H1 (cell line): ENCODE data around the gene EIF4A3.

Source experiments
- EZH2 ChIP-seq: fragments of 200-600 bp; sonication (generic); IDR thresholded peaks from 2 replicates; pipeline ENCODE4 v1.7.1; 2012; ENCODE audit warnings: low read depth, mild to moderate bottlenecking, moderate library complexity, low read length, inconsistent platforms; ENCODE audit not compliant: severe bottlenecking
- JUN ChIP-seq: IDR thresholded peaks from 2 replicates; pipeline ENCODE4 v1.6.1; 2011; ENCODE audit warnings: low read depth, mild to moderate bottlenecking, improper control_type of control experiment, low read length
- JUND ChIP-seq: IDR thresholded peaks from 2 replicates; pipeline ENCODE4 v1.6.1; 2011; ENCODE audit warnings: mild to moderate bottlenecking, improper control_type of control experiment, low read length
- MAFK ChIP-seq: IDR thresholded peaks from 2 replicates; pipeline ENCODE4 v1.6.1; 2012; ENCODE audit warnings: low read depth, mild to moderate bottlenecking, improper control_type of control experiment, low read length
- PHF8 ChIP-seq: fragments of 200-600 bp; sonication (generic); conservative IDR thresholded peaks from 2 replicates; pipeline ENCODE4 v1.7.1; 2012; ENCODE audit warnings: low read depth, mild to moderate bottlenecking, inconsistent platforms, low read length, moderate library complexity
- POLR2A ChIP-seq, 2 experiments: IDR thresholded peaks; 1 replicate in 1 of 2; 2 replicates in 1 of 2; pipeline ENCODE4 v1.6.1; 2011; ENCODE audit warnings: low read depth in 2 of 2, low read length in 2 of 2, mild to moderate bottlenecking in 2 of 2; ENCODE audit errors: control extremely low read depth in 1 of 2
- RAD21 ChIP-seq, 2 experiments: IDR thresholded peaks in 1 of 2; conservative IDR thresholded peaks in 1 of 2; 2 replicates each; pipeline ENCODE4 v1.6.1; 2011; ENCODE audit warnings: low read depth in 2 of 2, low read length in 2 of 2, improper control_type of control experiment in 1 of 2, inconsistent platforms in 1 of 2, mild to moderate bottlenecking in 1 of 2, moderate library complexity in 1 of 2
- RFX5 ChIP-seq: IDR thresholded peaks from 2 replicates; pipeline ENCODE4 v1.6.1; 2011; ENCODE audit warnings: low read depth, low read length, improper control_type of control experiment, borderline replicate concordance
- TBP ChIP-seq: IDR thresholded peaks from 2 replicates; pipeline ENCODE4 v1.6.1; 2011; ENCODE audit warnings: low read depth, low read length, improper control_type of control experiment
- USF2 ChIP-seq: IDR thresholded peaks from 2 replicates; pipeline ENCODE4 v1.6.1; 2011; ENCODE audit warnings: low read length, improper control_type of control experiment
- ZNF274 ChIP-seq: IDR thresholded peaks from 2 replicates; pipeline ENCODE4 v1.7.0; 2012; ENCODE audit warnings: low read length, borderline replicate concordance; ENCODE audit errors: extremely low read depth
- TF ChIP-seq, protein P1 (sequence below), 3 experiments: IDR thresholded peaks; 1 replicate in 2 of 3; 2 replicates in 1 of 3; pipeline versions ENCODE4 v1.5.1 to v1.6.1; 2011; ENCODE audit warnings: low read length in 3 of 3, mild to moderate bottlenecking in 3 of 3, inconsistent platforms in 2 of 3, low read depth in 1 of 3, moderate library complexity in 1 of 3; ENCODE audit not compliant: insufficient read depth in 1 of 3; ENCODE audit errors: control extremely low read depth in 1 of 3
- TF ChIP-seq, protein P2 (sequence below): IDR thresholded peaks from 2 replicates; pipeline ENCODE4 v1.6.1; 2012; ENCODE audit warnings: inconsistent platforms

DNA sequence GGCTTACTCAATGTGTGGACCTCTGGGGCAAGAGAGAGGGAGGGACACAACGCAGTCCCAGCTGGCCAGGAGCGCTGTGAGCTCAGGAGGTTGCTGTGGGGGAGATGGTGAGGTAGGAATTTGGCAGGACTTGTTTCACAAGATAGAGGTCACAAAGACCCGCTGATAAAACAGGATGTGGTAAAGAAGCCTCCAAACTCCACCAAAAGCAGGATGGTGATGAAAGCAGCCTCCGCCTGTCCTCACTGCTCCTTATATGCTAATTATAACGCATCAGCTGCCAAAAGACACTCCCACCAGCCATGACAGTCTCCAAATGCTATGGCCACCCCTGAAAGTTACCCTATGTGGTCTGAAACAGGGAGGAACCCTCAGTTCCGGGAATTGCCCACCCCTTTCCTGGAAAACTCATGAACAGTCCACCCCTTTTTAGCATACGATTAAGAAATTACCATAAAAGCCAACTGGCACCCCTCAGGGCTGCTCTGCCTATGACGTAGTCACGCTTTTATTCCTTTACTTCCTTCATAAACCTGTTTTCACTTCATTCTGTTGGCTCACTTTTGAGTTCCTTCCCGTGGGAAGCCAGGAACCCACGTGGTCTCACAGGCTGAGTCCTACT lies 5.3 kb upstream of the EIF4A3 start:
- TF ChIP-seq ZNF274, result no peak
- TF ChIP-seq JUND, result no peak
- TF ChIP-seq, protein P1, sequence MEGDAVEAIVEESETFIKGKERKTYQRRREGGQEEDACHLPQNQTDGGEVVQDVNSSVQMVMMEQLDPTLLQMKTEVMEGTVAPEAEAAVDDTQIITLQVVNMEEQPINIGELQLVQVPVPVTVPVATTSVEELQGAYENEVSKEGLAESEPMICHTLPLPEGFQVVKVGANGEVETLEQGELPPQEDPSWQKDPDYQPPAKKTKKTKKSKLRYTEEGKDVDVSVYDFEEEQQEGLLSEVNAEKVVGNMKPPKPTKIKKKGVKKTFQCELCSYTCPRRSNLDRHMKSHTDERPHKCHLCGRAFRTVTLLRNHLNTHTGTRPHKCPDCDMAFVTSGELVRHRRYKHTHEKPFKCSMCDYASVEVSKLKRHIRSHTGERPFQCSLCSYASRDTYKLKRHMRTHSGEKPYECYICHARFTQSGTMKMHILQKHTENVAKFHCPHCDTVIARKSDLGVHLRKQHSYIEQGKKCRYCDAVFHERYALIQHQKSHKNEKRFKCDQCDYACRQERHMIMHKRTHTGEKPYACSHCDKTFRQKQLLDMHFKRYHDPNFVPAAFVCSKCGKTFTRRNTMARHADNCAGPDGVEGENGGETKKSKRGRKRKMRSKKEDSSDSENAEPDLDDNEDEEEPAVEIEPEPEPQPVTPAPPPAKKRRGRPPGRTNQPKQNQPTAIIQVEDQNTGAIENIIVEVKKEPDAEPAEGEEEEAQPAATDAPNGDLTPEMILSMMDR (IDR thresholded peaks at IDR 0.05; ENCODE audit: control extremely low read depth in 1 of 3, insufficient read depth in 1 of 3, low read depth in 1 of 3, low read length in 3 of 3), result no peak
- no peak for TF ChIP-seq MAFK
- TF ChIP-seq RFX5, result no peak
- no peak for TF ChIP-seq PHF8
- TF ChIP-seq JUN, result no peak
- TF ChIP-seq POLR2A (IDR thresholded peaks at IDR 0.05; ENCODE audit: control extremely low read depth in 1 of 2, low read depth in 2 of 2, low read length in 2 of 2), result no peak
- TF ChIP-seq RAD21 (IDR thresholded peaks at IDR 0.05 in 1 of 2, conservative IDR thresholded peaks at IDR 0.05 in 1 of 2; ENCODE audit: low read depth in 2 of 2, low read length in 2 of 2), result no peak
- no peak for TF ChIP-seq USF2
- TF ChIP-seq EZH2, result no peak
- TF ChIP-seq TBP, result no peak
- TF ChIP-seq, protein P2, sequence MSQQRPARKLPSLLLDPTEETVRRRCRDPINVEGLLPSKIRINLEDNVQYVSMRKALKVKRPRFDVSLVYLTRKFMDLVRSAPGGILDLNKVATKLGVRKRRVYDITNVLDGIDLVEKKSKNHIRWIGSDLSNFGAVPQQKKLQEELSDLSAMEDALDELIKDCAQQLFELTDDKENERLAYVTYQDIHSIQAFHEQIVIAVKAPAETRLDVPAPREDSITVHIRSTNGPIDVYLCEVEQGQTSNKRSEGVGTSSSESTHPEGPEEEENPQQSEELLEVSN, result no peak
